Breast epithelium (tissue), 3 donors: ENCODE data around the gene SNAPC4.

Experiments used
- CTCF ChIP-seq, 3 donors: fragments of 450-650 bp; IDR thresholded peaks; one replicate each; pipeline ENCODE4 v1.5.1; 2016 to 2017; ENCODE audit warnings: antibody characterized with exemption in 3 of 3, mild to moderate bottlenecking in 3 of 3, moderate library complexity in 3 of 3
- POLR2A ChIP-seq: fragments of 450-650 bp; IDR thresholded peaks from one replicate; pipeline ENCODE4 v1.6.1; 2016; ENCODE audit warnings: antibody characterized with exemption, mild to moderate bottlenecking, moderate library complexity
- POLR2AphosphoS5 ChIP-seq, 3 donors: sonication (generic); formaldehyde crosslinking; IDR thresholded peaks; one replicate each; pipeline ENCODE4 v1.6.1; 2017; ENCODE audit warnings: antibody characterized with exemption in 3 of 3

- TF ChIP-seq CTCF (IDR thresholded peaks at IDR 0.05) (no peak), POLR2A (no peak), POLR2AphosphoS5 (IDR thresholded peaks at IDR 0.05) (no peak)
Measured at GRCh38 chr9:136416427-136416826, 16.5 kb upstream of the SNAPC4 start.
